HCT116 (cell line): ENCODE measurements around the gene CHMP2A. TPM values are rescaled to one million over a fixed set of nuclear protein-coding genes. Genes with fewer than 3 reads are reported as not detected.

Source experiments
- ATAC-seq: fragments of 200-7000 bp; cut with Tn5 transposase; 2 replicates; pipeline ENCODE4 v1.9.1; 2020; ENCODE audit warnings: mild to moderate bottlenecking, moderate library complexity
- BruUV-seq: library from RNA; stranded (reverse); fragments of 400-500 nt; replicated peaks from 2 replicates; lab custom pipeline; 2021; lab: Mats Ljungman, UMichigan
- CTCF ChIA-PET: fragments of 300-600 bp; sonication (Branson Sonifier 250); formaldehyde crosslinking; loops from one replicate; lab custom pipeline; 2021; ENCODE audit warnings: antibody characterized with exemption; lab: Charles Lee
- POLR2A ChIA-PET: fragments of 300-600, 350-600 bp; sonication (Branson Sonifier 250); formaldehyde crosslinking; loops from one replicate; lab custom pipeline; 2021; ENCODE audit warnings: antibody characterized with exemption; lab: Charles Lee
- RAD21 ChIA-PET, 2 experiments: fragments of 300-600 bp; sonication (Branson Sonifier 250); formaldehyde crosslinking; loops; one replicate each; lab custom pipeline; 2023; ENCODE audit warnings: low total read pairs in 2 of 2; ENCODE audit not compliant: uncharacterized antibody in 2 of 2, unreplicated experiment in 2 of 2, low non-redundant PET in 1 of 2; lab: Charles Lee
- DNase-seq: peaks from one replicate; pipeline ENCODE4 v3.0.0-alpha.2; 2010; ENCODE audit warnings: low read depth, low spot score
- H2AFZ ChIP-seq: fragments of 200-600 bp; shearing (Covaris generic), sonication (generic); 2 replicates; pipeline ENCODE4 v1.6.1; 2017; ENCODE audit warnings: low read depth, mixed run types, mixed read lengths, antibody characterized with exemption, low read length; ENCODE audit not compliant: poor library complexity, severe bottlenecking
- H3K27ac ChIP-seq: 2 replicates; pipeline ENCODE4 v1.5.1; 2012; ENCODE audit warnings: low read depth, low read length
- H3K27me3 ChIP-seq: fragments of 200-600 bp; sonication (generic); 2 replicates; pipeline ENCODE4 v1.6.1; 2016; ENCODE audit warnings: mixed run types, low read length, mixed read lengths; ENCODE audit not compliant: insufficient read depth
- H3K36me3 ChIP-seq, 2 experiments: fragments of 200-500 bp in 1 of 2; fragments of 200-600 bp in 1 of 2; sonication (Bioruptor generic) in 1 of 2; sonication (generic) in 1 of 2; 2 replicates each; pipeline versions ENCODE4 v1.5.1 to v1.6.1; 2014 to 2016; ENCODE audit warnings: low read length in 2 of 2, inconsistent platforms in 1 of 2, mixed read lengths in 1 of 2, mixed run types in 1 of 2; ENCODE audit not compliant: insufficient read depth in 2 of 2, control insufficient read depth in 1 of 2
- H3K4me1 ChIP-seq, 2 experiments: fragments of 200-600 bp in 1 of 2; sonication (generic) in 1 of 2; 2 replicates each; pipeline versions ENCODE4 v1.5.1 to v1.6.1; 2012 to 2017; ENCODE audit warnings: low read length in 2 of 2, inconsistent platforms in 1 of 2, mild to moderate bottlenecking in 1 of 2, mixed read lengths in 1 of 2, mixed run types in 1 of 2, moderate library complexity in 1 of 2; ENCODE audit not compliant: insufficient read depth in 2 of 2, control insufficient read depth in 1 of 2
- H3K4me2 ChIP-seq: fragments of 200-600 bp; sonication (generic); 2 replicates; pipeline ENCODE4 v1.6.1; 2017; ENCODE audit warnings: mixed run types, low read length, mixed read lengths
- H3K4me3 ChIP-seq, 2 experiments: fragments of 200-600 bp in 1 of 2; sonication (generic) in 1 of 2; replicated peaks in 1 of 2; 2 replicates each; pipeline ENCODE4 v1.5.1; 2011 to 2016; ENCODE audit warnings: low read length in 2 of 2, control low read depth in 1 of 2, low read depth in 1 of 2, mild to moderate bottlenecking in 1 of 2, mixed read lengths in 1 of 2, mixed run types in 1 of 2
- H3K79me2 ChIP-seq: fragments of 200-600 bp; sonication (generic); 2 replicates; pipeline ENCODE4 v1.6.1; 2017; ENCODE audit warnings: mild to moderate bottlenecking, mixed run types, low read length, moderate library complexity, mixed read lengths; ENCODE audit not compliant: insufficient read depth
- H3K9ac ChIP-seq: fragments of 200-600 bp; sonication (generic); 2 replicates; pipeline ENCODE4 v1.6.1; 2016; ENCODE audit warnings: low read length, mixed read lengths
- H3K9me2 ChIP-seq: fragments of 200-600 bp; sonication (generic), shearing (Covaris generic); 2 replicates; pipeline ENCODE4 v1.6.1; 2017; ENCODE audit warnings: mixed run types, mild to moderate bottlenecking, moderate library complexity; ENCODE audit not compliant: insufficient read depth
- H3K9me3 ChIP-seq, 2 experiments: fragments of 200-500 bp in 1 of 2; fragments of 200-600 bp in 1 of 2; sonication (Bioruptor generic) in 1 of 2; sonication (generic) in 1 of 2; 2 replicates each; pipeline ENCODE4 v1.6.1; 2014 to 2017; ENCODE audit warnings: low read length in 2 of 2, mixed read lengths in 2 of 2, inconsistent platforms in 1 of 2, low read depth in 1 of 2, mild to moderate bottlenecking in 1 of 2, mixed run types in 1 of 2, moderate library complexity in 1 of 2; ENCODE audit not compliant: control insufficient read depth in 1 of 2, insufficient read depth in 1 of 2
- H4K20me1 ChIP-seq: fragments of 200-600 bp; sonication (generic), shearing (Covaris generic); 2 replicates; pipeline ENCODE4 v1.6.1; 2017; ENCODE audit warnings: mixed run types, mild to moderate bottlenecking, moderate library complexity; ENCODE audit not compliant: insufficient read depth
- ELF1 ChIP-seq: IDR thresholded peaks from 2 replicates; pipeline ENCODE4 v1.6.1; 2012; ENCODE audit warnings: low read depth, borderline replicate concordance
- EZH2 ChIP-seq: fragments of 200-600 bp; sonication (generic); IDR thresholded peaks from 2 replicates; pipeline ENCODE4 v1.6.1; 2017; ENCODE audit warnings: antibody characterized with exemption, mixed run types
- POLR2A ChIP-seq: IDR thresholded peaks from 2 replicates; pipeline ENCODE4 v1.7.0; 2011; ENCODE audit warnings: borderline replicate concordance; ENCODE audit not compliant: insufficient read depth, insufficient read length; ENCODE audit errors: extremely low read depth
- SIN3A ChIP-seq: IDR thresholded peaks from 2 replicates; pipeline ENCODE4 v1.6.1; 2012; ENCODE audit warnings: low read depth
- SP1 ChIP-seq: IDR thresholded peaks from 2 replicates; pipeline ENCODE4 v1.6.1; 2012; ENCODE audit warnings: low read depth
- YY1 ChIP-seq: IDR thresholded peaks from 2 replicates; pipeline ENCODE4 v1.6.1; 2011; ENCODE audit warnings: low read length, low read depth, moderate library complexity, mild to moderate bottlenecking; ENCODE audit not compliant: insufficient replicate concordance; ENCODE audit errors: extremely low read depth
- ZNF274 ChIP-seq: fragments of 200-500 bp; sonication (Bioruptor generic); IDR thresholded peaks from 2 replicates; pipeline ENCODE4 v1.6.1; 2014; ENCODE audit warnings: mild to moderate bottlenecking, low read depth, low read length, inconsistent platforms
- intact Hi-C: fragments of 100-400 bp; cut with micrococcal nuclease; formaldehyde crosslinking; loops from 2 replicates; pipeline ENCODE4 v1.10.0; 2022
- total RNA-seq: library from RNA; stranded (reverse); gene quantifications from one replicate; pipeline ENCODE4 v1.2.1, GENCODE V29; 2021; ENCODE audit not compliant: unreplicated experiment
- TF ChIP-seq, protein P1 (sequence below): IDR thresholded peaks from 2 replicates; pipeline ENCODE4 v1.6.1; 2012

Gene CHMP2A
- total RNA-seq, 1 experiment from 2014 or later, result 125 TPM

DNA sequence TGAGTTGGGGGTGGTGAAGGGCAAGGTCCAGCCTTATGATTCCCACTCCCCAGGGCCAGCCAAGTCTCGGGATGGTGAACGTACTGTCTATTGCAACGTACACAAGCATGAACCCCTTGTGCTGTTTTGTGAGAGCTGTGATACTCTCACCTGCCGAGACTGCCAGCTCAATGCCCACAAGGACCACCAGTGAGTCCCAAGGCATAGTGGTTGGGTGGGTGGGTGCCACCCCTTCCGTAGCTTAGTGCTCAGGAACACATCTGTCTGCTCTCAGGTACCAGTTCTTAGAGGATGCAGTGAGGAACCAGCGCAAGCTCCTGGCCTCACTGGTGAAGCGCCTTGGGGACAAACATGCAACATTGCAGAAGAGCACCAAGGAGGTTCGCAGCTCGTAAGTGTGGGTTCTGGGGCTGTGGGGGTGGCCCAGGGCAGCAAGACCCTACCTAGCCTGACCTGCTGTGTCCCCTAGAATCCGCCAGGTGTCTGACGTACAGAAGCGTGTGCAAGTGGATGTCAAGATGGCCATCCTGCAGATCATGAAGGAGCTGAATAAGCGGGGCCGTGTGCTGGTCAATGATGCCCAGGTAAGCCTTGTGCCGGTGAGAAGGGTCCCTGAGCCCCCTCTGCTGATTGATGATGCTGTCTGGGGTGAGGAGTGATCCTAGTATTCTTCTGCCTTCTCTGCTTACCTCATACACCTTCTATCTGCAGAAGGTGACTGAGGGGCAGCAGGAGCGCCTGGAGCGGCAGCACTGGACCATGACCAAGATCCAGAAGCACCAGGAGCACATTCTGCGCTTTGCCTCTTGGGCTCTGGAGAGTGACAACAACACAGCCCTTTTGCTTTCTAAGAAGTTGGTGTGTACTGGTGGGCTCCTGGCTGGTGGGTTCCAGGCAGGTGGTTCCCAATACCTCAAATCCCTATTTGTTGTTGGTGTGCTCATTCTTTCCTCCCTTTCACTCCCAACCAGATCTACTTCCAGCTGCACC lies 7.3 kb downstream of the CHMP2A start:
- H3K4me1 ChIP-seq, result peaks cover 13 to 27% of the 10 kb centered on the region in 2 experiments
- POLR2A ChIA-PET, result interaction anchor here (1.3 kb wide), 1 partner anchor 8 kb away, joined by 3 read pairs; the partner anchor contains the start of gene CHMP2A
- no peak overlapping the region for H3K4me3 ChIP-seq
- DNase-seq (no peak), ATAC-seq (no peak)
- peaks cover 50 to 65% of the 10 kb centered on the region in 2 experiments; a peak in 3 of 4 replicates for H3K36me3 ChIP-seq
- TF ChIP-seq POLR2A, result no peak
- no peak for TF ChIP-seq EZH2
- TF ChIP-seq ZNF274, result no peak
- no peak for TF ChIP-seq SIN3A
- TF ChIP-seq, protein P1, sequence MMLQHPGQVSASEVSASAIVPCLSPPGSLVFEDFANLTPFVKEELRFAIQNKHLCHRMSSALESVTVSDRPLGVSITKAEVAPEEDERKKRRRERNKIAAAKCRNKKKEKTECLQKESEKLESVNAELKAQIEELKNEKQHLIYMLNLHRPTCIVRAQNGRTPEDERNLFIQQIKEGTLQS, result no peak
- no peak for TF ChIP-seq ELF1
- no peak for TF ChIP-seq YY1
- TF ChIP-seq SP1, result no peak
- H3K27ac ChIP-seq, result no peak overlapping the region
- peaks cover 69% of the 10 kb centered on the region for H3K79me2 ChIP-seq
- no peak overlapping the region for H2AFZ ChIP-seq
- H3K4me2 ChIP-seq, result no peak overlapping the region
- H3K27me3 ChIP-seq, result no peaks in the 10 kb centered on the region
- CTCF ChIA-PET, result no interaction called here
- no peaks in the 10 kb centered on the region for H3K9me2 ChIP-seq
- H3K9me3 ChIP-seq, result no peaks in the 10 kb centered on the region
- no peak overlapping the region for H3K9ac ChIP-seq
- intact Hi-C loops, result no loop called here
- RAD21 ChIA-PET, result no interaction called here
- peaks cover 32% of the 10 kb centered on the region; the same call in 1 of the 2 replicates for H4K20me1 ChIP-seq
- no TSS peak for BruUV-seq
